GM11168 (cell line): ENCODE data around the gene SCRN1.
"Not testable (repeated sequence)": the region's sequence is repeated elsewhere in the genome, so short reads cannot be mapped to it uniquely, and the experiment has no call there.

Source experiments
- in situ Hi-C: fragments of 300-500 bp; cut with MboI; formaldehyde crosslinking; loops from one replicate; pipeline ENCODE4 v1.12.0; 2022; ENCODE audit warnings: low sequenced_read_pairs; ENCODE audit not compliant: unreplicated experiment

SCRN1 gene

DNA sequence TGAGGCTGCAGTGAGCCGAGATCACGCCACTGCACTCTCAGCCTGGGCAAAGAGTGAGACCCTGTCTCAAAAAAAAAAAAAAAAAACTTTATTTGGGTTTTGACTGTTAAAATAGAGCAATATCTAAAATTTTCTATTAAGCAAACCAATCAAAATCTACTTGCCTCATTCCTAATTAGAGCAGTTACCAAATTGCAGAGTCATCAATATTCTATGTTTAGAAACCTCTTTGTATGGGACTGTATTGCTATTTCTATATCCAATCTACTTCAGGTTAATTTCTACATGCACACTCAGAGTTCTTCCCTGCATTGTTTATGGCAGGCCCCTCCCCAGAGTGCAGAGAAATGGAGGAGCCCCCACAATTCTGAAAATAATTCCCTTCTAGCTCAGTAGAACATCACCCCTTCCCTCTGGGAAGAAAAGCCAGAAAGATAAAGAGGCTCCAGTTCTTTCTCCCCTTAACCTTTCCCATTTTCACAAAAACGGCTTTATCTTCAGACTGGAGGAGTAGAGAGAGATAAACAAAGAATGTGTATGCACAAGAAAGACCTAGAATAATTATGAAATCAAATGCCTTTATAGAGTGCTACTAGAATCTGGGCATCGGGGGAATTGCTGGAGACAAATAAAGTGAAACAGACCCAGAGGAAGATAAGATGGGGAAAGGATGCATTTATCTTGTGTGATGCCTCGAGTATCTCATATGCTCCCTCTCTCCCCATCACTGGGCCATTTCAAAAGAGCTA lies 17.9 kb downstream of the SCRN1 start:
- in situ Hi-C loops, result no loop called here

DNA sequence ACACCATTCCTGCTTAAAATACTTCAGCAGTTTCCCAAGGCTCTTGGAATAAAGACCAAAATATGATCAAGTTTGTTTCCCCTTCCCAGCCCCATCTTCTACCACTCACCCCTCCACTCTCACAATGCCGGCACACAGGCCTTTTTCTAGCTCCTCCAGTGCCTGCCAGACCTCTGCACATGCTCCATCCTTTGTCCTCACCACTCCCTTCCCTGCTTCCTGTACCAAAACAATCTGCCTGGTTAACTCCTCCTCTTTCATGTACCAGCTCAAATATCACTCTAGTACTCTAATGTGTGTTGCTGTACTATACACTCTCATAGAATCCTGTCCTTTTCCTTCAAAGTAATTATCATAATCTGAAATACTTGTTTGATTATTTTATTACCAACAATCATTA lies 19.4 kb downstream of the SCRN1 start:
- in situ Hi-C loops, result no loop called here

DNA sequence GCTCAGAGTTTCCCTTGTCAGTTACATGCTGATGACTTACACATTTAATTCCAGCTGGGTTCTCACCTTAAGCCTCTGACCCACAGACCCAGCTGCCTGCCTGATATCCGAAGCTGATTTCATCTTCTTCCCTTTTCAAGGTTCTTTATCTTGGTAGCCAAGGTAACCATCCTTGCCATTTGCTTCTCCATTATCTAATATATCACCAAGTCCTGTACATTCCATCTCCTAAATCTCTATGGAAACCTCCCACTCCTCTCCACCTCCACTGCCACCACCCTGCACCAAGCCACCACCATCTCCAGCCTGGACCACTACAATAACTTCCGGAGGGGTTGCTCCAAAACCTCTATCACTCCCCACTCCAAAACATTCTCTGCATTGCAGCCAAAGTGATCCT lies 19.9 kb downstream of the SCRN1 start:
- in situ Hi-C loops, result no loop called here

DNA sequence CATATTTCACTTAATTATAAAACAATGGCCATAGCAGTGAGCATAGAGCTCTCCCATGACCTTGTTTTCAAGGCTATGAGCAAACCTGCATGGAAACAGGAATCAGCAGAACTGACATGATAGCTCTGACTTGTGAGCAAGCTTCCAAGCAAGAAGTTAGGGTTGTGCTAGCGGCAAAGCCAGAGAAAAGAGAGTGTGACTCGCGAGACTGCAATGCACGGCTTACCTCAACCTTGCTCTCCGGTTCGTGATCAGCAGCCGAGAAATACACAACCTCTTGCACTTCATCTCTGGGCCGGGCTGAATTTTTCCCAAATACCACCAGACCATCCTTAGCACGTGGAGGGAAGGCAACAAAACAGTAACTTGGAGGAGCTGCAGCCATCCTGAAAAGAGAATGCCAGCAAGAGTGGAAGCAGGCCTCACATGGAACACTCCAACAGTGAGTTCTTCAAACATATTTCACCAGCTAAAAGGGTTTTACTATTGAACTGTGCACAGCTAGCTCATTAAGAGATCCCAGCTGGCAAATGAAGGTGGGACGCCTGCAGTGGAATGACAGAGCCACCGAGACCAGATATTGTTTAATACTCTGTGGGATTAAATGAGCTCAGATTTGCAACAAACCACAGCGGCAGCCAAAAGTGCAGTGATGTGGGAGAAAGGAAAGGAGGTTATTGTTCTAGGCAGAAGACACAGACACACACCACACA lies 20.8 kb downstream of the SCRN1 start:
- in situ Hi-C loops, result no loop called here

DNA sequence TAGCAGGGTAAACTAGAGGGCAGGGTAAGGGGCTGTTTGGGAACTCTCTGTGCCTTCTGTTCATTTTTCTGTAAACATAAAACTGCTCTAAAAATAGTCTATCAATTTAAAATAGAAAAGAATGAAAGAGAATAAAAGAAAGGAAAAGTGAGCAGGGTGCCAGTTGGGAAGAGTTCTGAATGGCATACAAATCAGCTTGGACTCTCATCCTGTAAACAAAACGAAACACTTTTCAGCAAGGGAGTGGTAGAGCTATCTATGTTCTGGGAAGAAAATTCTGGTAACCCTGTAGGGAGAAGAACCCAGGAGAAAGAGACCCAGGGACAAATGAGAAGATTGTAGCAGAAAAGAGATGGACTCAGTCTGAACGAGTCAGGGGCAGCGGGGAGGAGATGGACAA lies 24.6 kb downstream of the SCRN1 start:
- in situ Hi-C loops, result no loop called here

DNA sequence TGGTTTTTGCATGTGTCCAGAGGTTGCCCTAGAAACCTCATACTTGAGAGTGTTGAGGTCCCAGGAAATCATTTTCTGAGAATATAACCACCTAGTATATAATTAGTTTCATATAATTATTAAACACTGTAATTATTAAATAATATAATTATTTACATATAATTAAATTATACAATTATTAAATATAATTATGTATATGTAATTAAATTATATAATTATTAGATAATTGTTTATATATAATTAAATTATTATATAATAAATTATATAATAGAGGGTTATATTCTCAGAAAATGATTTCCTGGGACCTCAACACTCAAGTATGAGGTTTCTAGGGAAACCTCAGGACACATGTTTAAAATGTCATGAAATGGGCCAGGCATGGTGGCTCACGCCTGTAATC lies 27.6 kb downstream of the SCRN1 start:
- in situ Hi-C loops, result no loop called here

DNA sequence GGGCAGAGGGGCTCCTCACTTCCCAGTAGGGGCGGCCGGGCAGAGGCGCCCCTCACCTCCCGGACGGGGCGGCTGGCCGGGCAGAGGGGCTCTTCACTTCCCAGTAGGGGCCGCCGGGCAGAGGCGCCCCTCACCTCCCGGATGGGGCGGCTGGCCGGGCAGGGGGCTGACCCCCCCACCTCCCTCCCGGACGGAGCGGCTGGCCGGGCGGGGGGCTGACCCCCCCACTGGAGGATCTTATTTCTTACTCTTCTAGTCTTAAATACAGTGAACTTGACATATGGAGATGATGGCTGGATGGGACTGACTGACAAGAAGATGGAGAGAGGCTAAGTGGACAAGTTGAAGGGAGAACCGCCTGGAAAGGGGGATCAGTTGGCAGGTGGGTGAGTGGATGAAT lies 28.0 kb downstream of the SCRN1 start:
- in situ Hi-C loops, result not testable (repeated sequence)

DNA sequence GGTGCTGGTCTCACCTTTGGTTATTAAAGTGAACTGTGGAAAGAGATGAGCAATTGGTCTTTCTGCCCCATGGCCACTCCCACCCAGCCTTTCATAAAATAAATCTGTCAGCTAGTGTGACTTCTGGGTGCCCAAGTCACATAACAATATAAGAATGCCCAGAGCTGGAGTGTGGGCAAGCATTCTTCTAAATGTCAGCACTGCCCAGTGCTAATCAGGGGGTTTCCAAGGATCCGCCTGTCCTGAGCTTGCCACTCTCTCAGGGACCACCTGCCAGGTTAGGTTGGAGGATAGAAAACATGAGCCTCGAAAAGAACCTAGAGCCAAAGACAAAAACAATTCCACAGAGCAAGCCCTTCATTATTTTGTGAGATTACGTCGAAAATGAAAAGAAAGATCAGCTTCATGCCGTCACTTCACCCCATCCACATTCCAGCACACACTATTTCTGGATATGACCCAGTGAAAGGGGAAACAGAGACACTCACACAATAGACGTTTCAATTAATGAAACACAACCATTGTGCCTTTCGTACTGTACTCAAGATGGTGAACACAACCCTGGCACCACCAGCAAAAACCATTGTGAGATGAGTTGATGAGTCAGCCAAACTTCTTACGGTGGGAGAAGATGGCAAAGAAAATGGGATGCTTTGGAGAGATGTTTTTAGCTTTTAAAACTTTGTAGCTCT lies 30.8 kb downstream of the SCRN1 start:
- in situ Hi-C loops, result no loop called here

DNA sequence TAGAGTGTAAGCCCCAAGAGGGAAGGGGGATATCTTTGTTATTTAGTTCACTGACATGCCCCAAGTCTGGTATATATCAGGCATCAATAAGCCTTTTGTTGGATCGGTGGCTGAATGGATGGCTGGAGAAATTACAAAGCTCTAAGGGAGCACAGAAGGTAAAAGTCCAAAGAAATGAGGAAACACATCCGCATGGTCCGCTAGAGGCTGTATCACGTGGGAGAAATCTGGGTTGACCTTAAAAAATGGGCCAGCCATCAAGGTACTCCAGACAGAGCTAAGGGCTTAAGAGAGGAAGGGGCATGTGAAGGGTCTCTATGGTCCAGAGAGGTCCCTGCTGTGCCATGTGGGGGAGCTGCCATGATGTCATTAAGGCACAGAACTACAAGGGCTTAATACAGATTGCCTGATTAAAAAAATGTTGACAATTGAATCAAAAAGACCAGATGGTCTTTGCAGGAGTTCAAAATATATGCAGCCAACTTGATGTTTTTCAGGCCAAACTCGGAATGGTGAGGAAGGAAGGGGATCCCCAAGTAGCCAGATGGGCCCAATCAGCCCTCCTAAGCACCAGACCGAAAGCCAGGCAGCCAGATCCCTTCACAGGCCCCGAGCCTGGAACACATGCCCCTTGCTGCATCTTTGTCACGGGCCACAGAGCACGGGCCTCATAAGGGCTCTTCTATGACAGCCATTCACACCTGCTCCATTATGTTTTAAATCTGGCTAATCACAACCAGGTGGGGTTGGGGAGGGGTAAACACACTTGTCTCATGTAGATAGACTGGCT lies 31.9 kb downstream of the SCRN1 start:
- in situ Hi-C loops, result no loop called here

DNA sequence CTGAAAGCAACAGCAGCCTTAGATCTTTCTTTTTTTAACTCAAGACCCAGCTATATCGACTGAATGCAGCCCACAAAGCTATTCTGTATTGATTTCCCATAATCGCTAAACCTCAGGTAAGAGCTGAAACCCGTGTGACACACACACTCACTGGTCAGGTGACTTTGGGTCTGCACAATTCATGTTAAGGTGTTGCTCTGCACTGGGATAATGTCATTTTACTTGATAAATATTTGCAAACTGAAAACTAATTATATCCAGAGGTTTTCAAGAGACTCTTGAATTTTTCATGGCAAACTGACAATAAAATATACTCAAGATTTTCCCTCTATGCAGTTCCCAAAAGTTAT lies 33.1 kb downstream of the SCRN1 start:
- in situ Hi-C loops, result no loop called here

DNA sequence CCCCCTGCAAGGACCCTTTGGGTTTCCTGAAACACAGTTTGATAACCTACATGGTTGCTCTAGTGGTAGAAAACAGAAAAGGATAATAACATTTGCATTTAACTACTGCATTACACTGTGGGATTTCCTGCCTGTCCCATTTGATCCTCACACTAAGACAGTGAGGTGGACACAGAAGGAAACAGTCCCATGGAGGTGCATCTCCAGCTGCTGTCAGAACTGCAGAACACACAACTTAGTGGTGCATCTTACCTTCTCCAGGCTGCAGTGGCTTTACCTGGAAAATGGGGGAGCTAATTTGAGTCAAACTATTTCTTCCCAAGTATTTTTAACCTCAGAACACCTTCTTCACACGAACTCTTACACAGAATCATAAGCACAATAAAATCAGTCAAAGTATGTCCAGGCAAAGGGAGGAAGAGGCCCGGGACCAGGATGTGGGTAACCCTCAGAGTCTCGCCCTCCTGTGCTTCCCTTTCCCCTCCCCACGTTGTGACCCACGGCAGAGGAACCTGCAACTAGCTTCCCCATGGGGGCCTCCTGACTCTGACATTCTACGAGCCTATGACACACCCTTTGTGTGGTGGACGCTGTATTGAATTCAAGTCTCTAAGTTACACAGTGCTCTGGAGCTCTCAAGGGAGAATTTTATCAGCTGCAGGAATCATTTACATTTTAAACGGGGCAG lies 33.7 kb downstream of the SCRN1 start:
- in situ Hi-C loops, result no loop called here

DNA sequence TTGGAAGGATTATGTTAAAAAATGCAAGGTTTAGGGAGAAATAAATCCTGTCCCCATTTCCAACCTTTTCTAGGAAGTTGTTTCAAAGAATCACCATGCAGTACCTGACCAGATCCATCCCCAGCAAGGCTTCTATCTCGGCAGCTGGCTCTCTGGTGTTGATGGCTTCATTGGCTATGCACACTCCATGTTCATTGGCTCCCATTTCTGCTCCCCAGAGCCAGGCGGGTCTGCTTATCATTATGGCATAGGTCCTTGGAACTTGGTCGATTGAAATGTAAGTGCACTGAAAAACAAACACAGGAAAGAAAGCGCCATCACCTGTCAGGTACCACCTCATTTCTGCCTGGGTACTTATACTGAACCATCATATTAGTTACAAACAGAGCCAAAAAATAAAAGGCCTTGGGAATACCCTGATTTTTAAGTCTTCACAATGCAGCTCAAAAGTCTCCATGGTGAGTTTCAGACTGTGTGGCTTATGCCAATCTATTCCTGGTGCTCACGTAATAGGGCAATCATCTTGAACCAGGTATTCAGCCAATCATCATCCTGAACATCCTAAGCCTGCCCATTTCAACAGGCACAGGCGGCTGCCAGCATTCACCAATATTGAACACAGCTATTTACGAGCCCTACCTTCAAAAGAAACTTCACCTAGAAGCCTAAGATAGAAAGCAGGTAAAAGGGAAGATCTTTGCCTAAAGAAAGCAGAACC lies 34.4 kb downstream of the SCRN1 start:
- in situ Hi-C loops, result no loop called here

DNA sequence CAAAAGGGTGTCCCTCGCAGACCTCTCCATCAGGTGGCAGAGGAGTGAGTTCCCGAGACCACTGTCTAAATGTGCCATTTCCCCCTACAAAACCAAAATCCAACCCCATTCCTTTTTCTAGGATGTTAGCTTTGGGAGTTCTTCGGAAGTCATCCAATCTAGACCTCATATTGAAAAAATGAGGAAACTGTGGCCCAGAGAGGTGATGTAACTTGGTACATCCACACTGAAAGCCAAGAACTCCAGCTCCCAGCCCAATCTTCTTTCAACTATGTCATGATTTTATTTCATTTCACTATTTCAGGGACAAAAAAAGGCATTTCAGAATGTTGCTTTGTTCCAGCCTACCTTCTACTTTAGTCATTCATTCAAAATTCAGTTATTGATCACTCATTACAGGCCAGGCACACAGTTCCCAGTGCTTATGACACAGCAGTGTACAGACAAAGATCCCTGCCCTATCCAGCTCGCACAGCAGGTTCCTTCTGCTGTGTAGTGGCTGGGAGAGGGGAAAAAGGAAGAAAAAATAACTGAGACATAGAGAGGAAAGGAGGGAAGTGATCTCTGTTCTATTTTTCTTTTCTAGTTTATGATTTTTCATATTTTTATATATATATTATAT lies 35.8 kb downstream of the SCRN1 start:
- in situ Hi-C loops, result no loop called here

DNA sequence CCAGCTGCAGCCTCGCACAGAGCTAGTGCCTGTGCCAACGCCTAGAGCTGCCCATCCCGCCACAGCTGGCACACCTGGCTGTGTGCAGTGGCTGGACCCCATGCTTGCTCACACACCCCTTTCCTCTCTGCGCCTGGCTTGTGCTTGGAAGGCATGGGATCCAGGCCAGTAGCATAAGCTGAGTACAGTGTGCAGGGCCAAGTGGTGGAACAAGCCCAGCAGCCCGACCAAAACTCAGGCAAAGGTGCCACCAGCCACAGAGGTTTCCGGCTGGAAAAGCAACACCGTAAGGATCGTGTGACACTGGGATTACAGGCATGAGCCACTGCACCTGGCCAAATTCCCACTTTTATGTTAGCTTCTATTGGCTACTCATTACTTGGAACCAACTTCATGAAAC lies 38.4 kb downstream of the SCRN1 start:
- in situ Hi-C loops, result no loop called here

DNA sequence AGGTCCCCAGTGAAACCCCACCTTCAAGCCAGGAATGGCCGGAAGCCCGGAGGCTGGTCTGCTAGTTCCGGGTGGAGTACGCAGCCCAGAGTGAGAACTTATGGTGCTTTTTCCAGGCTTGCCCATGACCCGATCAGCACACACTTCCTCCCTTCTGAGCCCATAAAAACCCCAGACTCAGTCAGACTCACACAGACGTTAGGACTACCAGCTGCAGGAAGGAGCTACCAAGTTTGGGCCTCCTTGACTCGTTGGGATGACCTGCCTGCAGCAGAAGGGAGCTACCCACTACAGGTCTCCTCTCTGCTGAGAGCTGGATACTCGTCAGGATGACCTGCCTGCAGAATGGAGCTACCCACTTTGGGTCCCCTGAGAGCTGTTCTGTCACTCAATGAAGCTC lies 39.1 kb downstream of the SCRN1 start:
- in situ Hi-C loops, result no loop called here

DNA sequence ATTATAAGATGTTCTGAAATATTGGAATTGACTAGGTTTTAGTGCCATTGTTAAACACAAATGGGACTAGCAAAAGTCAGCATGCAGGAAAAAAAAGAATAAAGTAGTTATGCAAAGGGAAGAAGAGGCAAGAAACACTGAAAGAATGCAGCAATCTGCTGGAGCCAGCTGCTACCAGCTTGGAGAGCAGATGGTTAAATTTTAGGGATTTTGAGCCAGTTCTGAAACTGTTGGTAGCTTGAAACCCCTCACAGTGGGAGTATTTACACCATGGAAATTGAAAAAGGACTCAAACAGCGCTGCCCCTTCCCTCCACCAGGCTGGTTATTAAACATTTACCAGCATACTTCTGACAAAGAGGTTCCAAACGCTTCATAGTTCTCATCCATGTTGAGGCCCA lies 41.0 kb downstream of the SCRN1 start:
- in situ Hi-C loops, result no loop called here

DNA sequence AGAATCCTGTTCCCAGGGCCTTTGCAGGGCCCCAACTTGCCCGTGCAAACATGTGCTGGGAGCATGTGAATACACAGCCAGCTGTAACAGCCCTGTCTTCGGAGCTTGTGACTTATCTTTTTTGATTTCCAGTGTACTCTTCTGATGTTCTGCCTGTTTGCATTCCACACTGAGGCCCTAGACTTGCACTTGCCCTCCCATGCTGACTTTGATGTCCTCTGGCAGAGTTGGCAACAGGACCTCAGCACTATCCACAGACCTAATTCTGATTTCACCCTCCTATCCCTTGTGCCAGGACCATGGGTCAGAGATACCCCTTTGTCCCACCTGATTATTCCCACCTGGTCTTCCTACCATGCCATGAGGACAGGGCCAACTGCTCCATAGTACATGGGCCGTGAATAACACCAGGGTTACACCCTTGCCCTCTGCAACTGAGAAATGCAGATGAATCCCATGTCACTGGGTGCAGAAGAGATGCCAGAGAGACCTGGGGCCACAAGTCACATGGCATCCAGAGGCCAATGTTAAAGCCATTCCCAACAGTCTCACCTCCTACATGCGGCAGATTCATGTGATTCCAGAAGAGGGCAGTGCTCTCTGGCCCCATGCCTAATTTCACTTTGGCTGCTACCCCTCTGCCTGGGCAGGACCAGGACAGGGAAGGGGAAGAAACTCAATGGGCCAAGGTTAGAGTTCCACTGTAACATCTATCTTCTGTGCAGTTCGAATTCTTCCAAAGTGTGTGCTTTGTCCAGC lies 43.0 kb downstream of the SCRN1 start:
- in situ Hi-C loops, result no loop called here

DNA sequence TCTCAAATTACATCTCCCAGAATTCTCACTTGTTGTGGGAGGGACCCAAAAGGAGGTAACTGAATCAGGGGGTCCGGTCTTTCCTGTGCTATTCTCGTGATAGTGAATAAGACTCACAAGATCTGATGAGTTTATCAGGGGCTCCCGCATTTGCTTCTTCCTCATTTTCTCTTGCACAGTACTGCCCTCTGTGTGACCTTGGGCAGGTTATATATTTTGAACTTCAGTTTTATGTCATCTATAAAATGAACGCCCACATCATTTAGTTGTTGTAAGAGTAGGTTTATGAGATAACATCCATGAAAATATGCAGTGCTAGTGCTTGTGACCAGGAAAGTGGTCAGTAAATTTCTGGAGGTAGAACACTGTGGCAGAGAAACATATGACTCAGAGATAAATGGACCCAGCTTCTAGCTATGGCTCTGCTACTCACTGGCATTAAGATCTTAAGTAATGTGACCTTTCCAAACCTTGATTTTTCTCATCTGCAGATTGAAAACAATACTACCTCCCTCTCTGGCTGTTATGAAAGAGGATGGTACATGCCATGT lies 44.3 kb downstream of the SCRN1 start:
- in situ Hi-C loops, result no loop called here
